GM11168 (cell line): Measurements from ENCODE around the gene ERCC4.

ENCODE experiments used
- in situ Hi-C: fragments of 300-500 bp; cut with MboI; formaldehyde crosslinking; loops from one replicate; pipeline ENCODE4 v1.12.0; 2022; ENCODE audit warnings: low sequenced_read_pairs; ENCODE audit not compliant: unreplicated experiment

ERCC4 gene

GRCh38 chr16:13940397-13940933 is 20.5 kb downstream of the ERCC4 start:
- in situ Hi-C loops = loop anchor here (25.0 kb wide), 1 partner anchor 297 kb away; no protein-coding TSS in a partner anchor

GRCh38 chr16:13944816-13945215 is 24.9 kb downstream of the ERCC4 start:
- in situ Hi-C loops = loop anchor here (25.0 kb wide), 1 partner anchor 292 kb away; no protein-coding TSS in a partner anchor

GRCh38 chr16:13945744-13946485 is 26.0 kb downstream of the ERCC4 start:
- in situ Hi-C loops = loop anchor here (25.0 kb wide), 1 partner anchor 291 kb away; no protein-coding TSS in a partner anchor

- in situ Hi-C loops = loop anchor here (25.0 kb wide), 1 partner anchor 289 kb away; no protein-coding TSS in a partner anchor
Measured at GRCh38 chr16:13948086-13948485, 28.1 kb downstream of the ERCC4 start.

GRCh38 chr16:13950821-13951547 is 31.0 kb downstream of the ERCC4 start:
- in situ Hi-C loops = no loop called here

- in situ Hi-C loops = no loop called here
Measured at GRCh38 chr16:13951611-13952010, 31.7 kb downstream of the ERCC4 start.

GRCh38 chr16:13953501-13953900 is 33.5 kb downstream of the ERCC4 start:
- in situ Hi-C loops = no loop called here

GRCh38 chr16:13956635-13957196 is 36.8 kb downstream of the ERCC4 start:
- in situ Hi-C loops = no loop called here

GRCh38 chr16:13957197-13958078 is 37.5 kb downstream of the ERCC4 start:
- in situ Hi-C loops = no loop called here

- in situ Hi-C loops = no loop called here
Measured at GRCh38 chr16:13958474-13958873, 38.5 kb downstream of the ERCC4 start.

GRCh38 chr16:13959626-13960025 is 39.7 kb downstream of the ERCC4 start:
- in situ Hi-C loops = no loop called here

GRCh38 chr16:13961099-13961811 is 41.3 kb downstream of the ERCC4 start:
- in situ Hi-C loops = no loop called here

GRCh38 chr16:13962232-13962631 is 42.3 kb downstream of the ERCC4 start:
- in situ Hi-C loops = no loop called here

GRCh38 chr16:13968835-13969234 is 48.9 kb downstream of the ERCC4 start:
- in situ Hi-C loops = no loop called here

GRCh38 chr16:13969711-13970110 is 49.8 kb downstream of the ERCC4 start:
- in situ Hi-C loops = no loop called here

- in situ Hi-C loops = no loop called here
Measured at GRCh38 chr16:13970708-13971422, 50.9 kb downstream of the ERCC4 start.

GRCh38 chr16:13973321-13974023 is 53.5 kb downstream of the ERCC4 start:
- in situ Hi-C loops = no loop called here

GRCh38 chr16:13977177-13977576 is 57.2 kb downstream of the ERCC4 start:
- in situ Hi-C loops = no loop called here
